GM10248 (cell line): ENCODE data around the gene UBE2S.
"Not testable (repeated sequence)": the region's sequence is repeated elsewhere in the genome, so short reads cannot be mapped to it uniquely, and the experiment has no call there.

Experiments used
- CTCF ChIA-PET: fragments of 300-600 bp; sonication (Branson Sonifier 250); formaldehyde crosslinking; extraction: SDS; loops from one replicate; lab custom pipeline; 2021; ENCODE audit warnings: antibody characterized with exemption; lab: Yijun Ruan, JAX
- POLR2A ChIA-PET: fragments of 350-650 bp; sonication (Branson Sonifier 250); formaldehyde crosslinking; extraction: SDS; loops from one replicate; lab custom pipeline; 2020; ENCODE audit warnings: antibody characterized with exemption; lab: Yijun Ruan, JAX
- DNase-seq: peaks from one replicate; pipeline ENCODE4 v3.0.0; 2012; ENCODE audit errors: extremely low spot score
- TF ChIP-seq, protein P1 (sequence below): IDR thresholded peaks from 2 replicates; pipeline ENCODE4 v1.5.1; 2012; ENCODE audit warnings: mild to moderate bottlenecking, low read depth; ENCODE audit errors: extremely low read depth, missing control alignments, control extremely low read depth

Gene UBE2S

DNA sequence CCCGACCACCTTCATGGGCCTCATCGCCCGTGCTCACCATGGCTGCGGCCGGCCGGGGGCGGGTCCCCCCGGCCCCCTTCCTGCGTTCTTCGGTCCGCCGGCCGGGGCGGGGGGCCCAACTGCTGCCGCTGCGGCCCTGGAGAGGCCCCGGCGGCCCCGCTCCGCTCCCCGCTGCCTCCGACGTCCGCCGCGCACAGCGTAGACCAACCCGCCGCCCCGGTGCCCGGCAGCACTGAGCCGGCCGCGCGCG, at the start of gene UBE2S:
Gene UBE2S (minus strand): TSS at position 239 of the 250 bp plus-strand sequence. CDS start 199 bp downstream, at position 40.
- DNase-seq: not testable (repeated sequence)
- ChIA-PET POLR2A (interaction anchor here (0.6 to 1.8 kb wide), 23 partner anchors 9 to 944 kb away, joined by 3 to 29 read pairs (median 5); partner anchors contain the start of genes CCDC106, CDC42EP5, ISOC2 and KMT5C), CTCF (interaction anchor here (1.0 to 1.6 kb wide), 2 partner anchors 24 to 60 kb away, joined by 3 read pairs; partner anchors contain the start of gene TMEM238)

DNA sequence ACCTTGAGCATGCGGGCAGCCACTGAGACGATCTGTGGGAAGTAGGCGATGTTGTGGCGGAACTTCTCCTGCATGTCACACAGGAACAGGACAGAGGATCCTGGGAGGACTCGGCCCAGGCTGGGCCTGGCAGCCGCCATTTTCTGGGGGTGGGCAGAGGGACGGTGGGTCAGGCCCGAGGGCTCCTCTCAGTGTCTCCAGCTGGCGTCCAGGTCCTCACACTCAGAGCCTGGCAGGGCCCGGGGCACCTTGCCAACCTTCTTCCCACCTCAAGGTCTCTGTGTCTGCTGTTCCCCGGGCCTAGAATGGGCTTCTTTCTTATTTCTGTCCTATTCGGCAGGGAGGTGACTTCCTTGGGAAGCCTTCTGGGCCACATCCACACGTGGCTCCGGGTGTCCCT, 48.8 kb upstream of the UBE2S start:
- ChIA-PET CTCF (no interaction called here), POLR2A (no interaction called here)
- DNase-seq: no peak
- TF ChIP-seq, protein P1, sequence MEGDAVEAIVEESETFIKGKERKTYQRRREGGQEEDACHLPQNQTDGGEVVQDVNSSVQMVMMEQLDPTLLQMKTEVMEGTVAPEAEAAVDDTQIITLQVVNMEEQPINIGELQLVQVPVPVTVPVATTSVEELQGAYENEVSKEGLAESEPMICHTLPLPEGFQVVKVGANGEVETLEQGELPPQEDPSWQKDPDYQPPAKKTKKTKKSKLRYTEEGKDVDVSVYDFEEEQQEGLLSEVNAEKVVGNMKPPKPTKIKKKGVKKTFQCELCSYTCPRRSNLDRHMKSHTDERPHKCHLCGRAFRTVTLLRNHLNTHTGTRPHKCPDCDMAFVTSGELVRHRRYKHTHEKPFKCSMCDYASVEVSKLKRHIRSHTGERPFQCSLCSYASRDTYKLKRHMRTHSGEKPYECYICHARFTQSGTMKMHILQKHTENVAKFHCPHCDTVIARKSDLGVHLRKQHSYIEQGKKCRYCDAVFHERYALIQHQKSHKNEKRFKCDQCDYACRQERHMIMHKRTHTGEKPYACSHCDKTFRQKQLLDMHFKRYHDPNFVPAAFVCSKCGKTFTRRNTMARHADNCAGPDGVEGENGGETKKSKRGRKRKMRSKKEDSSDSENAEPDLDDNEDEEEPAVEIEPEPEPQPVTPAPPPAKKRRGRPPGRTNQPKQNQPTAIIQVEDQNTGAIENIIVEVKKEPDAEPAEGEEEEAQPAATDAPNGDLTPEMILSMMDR: no peak

DNA sequence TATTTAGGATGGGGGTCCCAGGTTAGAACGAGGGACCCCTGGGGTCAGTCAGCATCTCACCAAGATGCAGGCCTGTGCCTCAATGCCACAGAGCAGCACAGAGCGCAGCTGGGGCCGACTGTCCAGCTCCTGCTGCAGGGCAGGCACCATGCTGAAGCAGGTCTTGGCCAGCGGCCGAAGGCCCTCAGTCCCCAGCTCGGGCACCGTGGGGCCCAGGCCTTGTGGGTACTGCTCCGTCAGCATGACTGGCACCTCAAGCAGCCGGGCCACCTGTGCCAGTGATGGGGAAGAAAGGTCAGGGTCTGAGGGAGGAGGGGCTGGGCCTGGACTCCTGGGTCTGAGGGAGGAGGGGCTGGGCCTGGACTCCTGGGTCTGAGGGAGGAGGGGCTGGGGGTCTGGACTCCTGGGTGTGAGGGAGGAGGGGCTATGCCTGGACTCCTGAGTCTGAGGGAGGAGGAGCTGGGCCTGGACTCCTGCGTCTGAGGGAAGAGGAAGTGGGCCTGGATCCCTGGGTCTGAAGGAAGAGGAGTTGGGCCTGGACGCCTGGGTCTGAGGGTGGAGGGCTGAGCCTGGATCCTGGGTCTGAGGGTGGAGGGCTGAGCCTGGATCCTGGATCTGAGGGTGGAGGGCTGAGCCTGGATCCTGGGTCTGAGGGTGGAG, 48.1 kb upstream of the UBE2S start:
- TF ChIP-seq, protein P1: no peak
- no peak for DNase-seq
- CTCF ChIA-PET: no interaction called here
- POLR2A ChIA-PET: no interaction called here

DNA sequence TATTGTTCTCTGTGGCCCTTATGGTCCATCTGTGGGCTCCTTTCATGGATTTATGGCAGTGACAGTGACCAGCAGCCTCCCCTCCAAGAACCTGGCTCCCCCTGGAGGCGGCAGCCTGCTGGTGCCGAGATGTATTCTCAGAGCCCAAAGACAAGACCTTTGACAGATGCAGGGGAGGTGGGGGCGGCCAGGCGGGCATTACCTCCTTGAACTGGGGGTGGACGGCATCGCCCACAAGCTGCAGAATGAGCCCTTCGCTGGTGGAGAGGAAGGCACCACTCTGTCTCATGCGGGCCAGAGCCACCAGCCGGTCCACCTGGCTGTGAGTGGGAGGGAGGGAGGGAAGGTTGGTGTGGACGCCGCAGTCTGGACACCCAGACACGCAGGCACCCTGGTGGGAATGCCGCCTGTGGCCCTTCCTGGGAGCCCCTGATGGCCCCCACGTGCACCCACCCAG, 47.2 kb upstream of the UBE2S start:
- peak; percentile 68 for DNase-seq
- POLR2A ChIA-PET: no interaction called here
- CTCF ChIA-PET: interaction anchor here (1.2 kb wide), 1 partner anchor 199 kb away, joined by 3 read pairs; no protein-coding TSS in a partner anchor
- TF ChIP-seq, protein P1: peak; percentile 75

DNA sequence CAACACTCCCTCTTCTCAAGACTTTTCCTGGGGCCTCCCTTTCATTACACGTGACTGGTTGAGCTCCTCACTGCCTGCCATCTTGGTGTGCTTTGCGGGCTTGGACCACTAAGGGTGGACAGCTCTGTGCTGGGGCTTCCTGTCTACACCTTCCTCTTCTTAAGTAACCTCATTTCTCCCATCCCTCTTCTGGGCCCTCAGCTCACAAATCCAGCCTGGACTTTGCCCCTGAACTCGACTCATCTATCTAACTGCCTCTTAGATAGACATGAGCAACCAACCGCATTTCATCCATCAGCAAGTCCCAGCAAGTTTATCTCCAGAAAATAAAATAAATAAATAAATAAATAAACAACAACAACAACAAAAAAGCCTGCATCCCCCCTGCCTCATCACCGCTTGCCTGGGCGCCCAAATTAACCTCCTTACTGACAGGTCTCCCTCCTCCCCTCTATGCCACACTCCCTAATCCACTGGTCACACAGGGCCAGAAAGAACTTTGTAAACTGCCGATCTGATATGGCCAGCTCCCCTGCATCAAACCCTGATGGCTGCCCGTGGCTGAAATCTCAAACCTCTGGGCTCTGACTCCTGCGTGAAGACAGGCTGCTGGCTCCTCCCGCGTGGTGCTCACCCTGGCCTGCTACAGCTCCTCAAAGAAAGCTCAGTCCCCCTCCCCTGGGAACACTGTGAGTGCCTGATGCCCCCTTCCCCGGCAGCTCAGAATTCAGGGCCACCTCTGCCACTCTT, 46.1 kb upstream of the UBE2S start:
- CTCF ChIA-PET: interaction anchor here (0.8 to 1.6 kb wide), 6 partner anchors 14 to 312 kb away, joined by 3 to 9 read pairs (median 3); no protein-coding TSS in a partner anchor
- DNase-seq: no peak
- POLR2A ChIA-PET: no interaction called here
- TF ChIP-seq, protein P1: no peak

DNA sequence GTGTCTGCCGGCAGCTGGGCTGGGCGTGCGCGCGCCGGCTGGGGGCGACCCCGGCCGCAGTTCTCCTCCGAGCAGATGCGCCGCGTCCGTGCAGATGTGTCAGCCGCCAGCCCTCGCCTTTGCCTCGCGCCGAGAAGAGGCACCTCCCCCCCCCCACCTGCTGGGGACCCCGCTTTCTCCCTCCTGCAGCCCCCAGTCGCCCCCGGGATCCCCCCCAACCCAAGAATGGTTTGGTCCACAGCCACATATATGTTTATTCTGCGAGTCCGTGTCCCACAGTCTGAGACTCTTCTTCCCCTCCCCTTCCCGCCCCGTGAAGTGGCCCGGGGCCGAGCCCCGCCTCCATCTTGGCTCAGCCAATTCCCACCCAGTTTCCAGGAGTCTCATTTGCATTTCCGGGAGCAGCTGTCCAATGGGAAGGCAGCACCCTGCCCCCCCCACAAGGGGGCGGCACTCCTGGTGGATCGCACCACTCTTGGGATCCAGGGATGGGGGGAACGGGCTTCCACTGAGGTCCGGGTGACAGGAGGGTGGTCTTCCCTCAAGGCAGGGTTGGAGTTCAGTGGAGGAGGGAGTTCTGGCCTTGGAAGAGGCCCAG, 45.3 kb upstream of the UBE2S start:
- TF ChIP-seq, protein P1: no peak
- ChIA-PET CTCF (interaction anchor here (1.0 to 1.6 kb wide), 3 partner anchors 15 to 151 kb away, joined by 3 to 9 read pairs (median 5); no protein-coding TSS in a partner anchor), POLR2A (no interaction called here)
- DNase-seq: no peak
